AG10803 (cell line): Measurements from ENCODE around the gene SERF1B.
"Not testable (repeated sequence)": the region's sequence is repeated elsewhere in the genome, so short reads cannot be mapped to it uniquely, and the experiment has no call there.

Experiments used
- DNase-seq: peaks from one replicate; pipeline ENCODE4 v3.0.0; 2010; ENCODE audit warnings: low read depth
- H3K4me3 ChIP-seq: 2 replicates; pipeline ENCODE4 v1.5.1; 2011; ENCODE audit warnings: mild to moderate bottlenecking, low read length, control low read depth

Gene SERF1B

GRCh38 chr5:70025106-70025844, at the start of gene SERF1B:
Gene SERF1B, plus strand, starts transcription at chr5:70025251. Its CDS starts 201 bp downstream, at chr5:70025452.
- not testable (repeated sequence) for DNase-seq, H3K4me3 ChIP-seq

DNA sequence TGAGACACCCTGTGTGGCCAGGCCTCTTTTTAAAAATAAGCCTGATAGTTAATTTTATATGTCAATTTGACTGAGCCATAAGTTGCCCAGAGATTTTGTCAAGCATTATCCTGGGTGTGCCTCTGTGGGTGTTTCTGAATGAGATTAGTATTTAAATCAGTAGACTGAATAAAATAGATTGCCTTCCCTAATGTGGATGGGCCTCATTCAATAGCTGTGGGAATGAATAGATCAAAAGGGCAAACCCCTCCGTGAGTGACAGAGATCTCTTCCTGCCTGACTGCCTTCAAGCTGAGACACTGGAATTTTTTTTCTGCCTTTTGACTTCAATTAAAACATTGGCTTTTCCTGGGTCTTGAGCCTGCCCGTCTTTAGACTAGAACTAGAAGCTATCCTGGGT, 33.3 kb upstream of the SERF1B start:
- not testable (repeated sequence) for H3K4me3 ChIP-seq, DNase-seq

DNA sequence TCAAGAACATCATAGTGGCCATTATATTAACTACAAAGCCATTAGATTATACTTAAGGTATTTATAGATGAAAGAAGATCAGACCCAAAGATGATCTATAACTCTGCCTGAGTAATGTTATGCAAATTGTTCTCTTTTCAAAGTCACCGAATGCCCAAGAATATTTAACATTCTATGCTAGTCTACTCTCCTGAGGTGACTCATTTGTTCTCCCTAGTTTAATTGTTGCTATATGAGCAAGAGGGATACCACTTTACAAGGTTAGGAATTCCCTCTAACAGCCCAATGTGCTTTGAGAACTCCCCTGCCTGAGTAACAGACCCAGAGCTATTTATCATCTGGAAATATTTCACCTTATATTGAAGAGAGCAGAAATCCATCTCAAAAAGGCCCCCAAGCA, 29.5 kb upstream of the SERF1B start:
- DNase-seq, H3K4me3 ChIP-seq: not testable (repeated sequence)

DNA sequence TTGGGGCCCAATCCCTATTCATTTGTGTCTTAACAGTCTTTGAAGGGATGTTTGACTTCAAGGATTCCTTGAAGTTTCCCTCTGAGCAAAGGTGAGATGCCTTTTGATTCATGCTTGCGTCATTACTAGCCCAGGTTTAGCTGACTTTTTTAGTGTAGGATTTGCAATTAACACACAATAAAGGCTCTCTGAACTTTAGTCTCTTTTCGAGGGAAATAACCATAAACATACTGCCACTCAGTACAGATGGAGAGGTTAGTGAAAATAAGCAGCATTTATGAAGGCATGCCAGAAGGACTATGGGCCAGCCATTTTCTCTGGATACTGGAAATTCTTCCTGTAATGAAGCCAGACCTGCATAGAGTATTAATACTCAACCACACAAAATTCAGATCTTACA, 4.4 kb upstream of the SERF1B start:
- H3K4me3 ChIP-seq, DNase-seq: not testable (repeated sequence)

DNA sequence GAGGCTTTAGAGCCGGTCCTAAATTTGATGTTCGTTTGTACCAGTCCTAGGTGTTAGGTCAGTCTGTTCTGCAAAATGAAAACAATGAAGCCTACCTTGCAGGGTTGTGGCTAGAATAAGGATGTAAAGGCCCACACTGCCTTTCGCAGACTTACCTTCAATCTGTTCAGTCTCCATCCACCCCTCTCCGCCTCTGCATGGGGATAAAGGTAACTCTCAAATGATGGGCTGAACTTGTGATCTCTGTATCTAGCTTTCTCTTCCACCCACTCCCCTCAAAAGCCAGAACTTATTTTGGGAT, 744 bp downstream of the SERF1B start:
- H3K4me3 ChIP-seq, DNase-seq: not testable (repeated sequence)

DNA sequence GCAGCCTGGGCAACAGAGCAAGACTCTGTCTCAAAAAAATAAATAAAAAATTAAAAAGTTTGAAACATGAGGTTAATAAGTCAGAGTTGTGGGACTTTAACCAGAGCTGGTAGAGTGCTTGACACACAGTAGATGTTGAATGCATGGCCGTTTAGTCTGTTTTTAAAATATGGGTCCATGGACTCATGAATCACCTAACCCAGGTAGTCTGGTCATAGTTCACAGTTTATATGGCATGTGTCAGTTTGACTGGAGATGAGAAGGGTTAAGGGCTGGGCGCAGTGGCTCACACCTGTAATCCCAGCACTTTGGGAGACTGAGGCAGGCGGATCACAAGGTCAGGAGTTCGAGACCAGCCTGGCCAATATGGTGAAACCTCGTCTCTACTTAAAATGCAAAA, 6.2 kb downstream of the SERF1B start:
- not testable (repeated sequence) for DNase-seq, H3K4me3 ChIP-seq

GRCh38 chr5:70041411-70041810, 16.4 kb downstream of the SERF1B start:
- not testable (repeated sequence) for H3K4me3 ChIP-seq, DNase-seq

DNA sequence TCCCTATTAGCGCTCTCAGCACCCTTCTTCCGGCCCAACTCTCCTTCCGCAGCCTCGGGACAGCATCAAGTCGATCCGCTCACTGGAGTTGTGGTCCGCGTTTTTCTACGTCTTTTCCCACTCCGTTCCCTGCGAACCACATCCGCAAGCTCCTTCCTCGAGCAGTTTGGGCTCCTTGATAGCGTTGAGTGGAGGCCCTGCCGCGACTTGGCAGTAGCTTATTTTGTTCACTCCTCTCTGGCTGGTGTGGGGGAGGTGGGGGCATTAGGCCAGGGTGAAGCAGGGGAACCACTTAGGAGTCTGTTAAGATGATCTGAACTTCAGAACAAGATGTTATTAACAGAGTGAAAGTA, 24.7 kb downstream of the SERF1B start:
- H3K4me3 ChIP-seq, DNase-seq: not testable (repeated sequence)

- DNase-seq, H3K4me3 ChIP-seq: not testable (repeated sequence)
Observed at GRCh38 chr5:70056289-70056942, 31.4 kb downstream of the SERF1B start.

- DNase-seq, H3K4me3 ChIP-seq: not testable (repeated sequence)
Observed at GRCh38 chr5:70057140-70057539, 32.1 kb downstream of the SERF1B start.

- not testable (repeated sequence) for H3K4me3 ChIP-seq, DNase-seq
Observed at GRCh38 chr5:70077632-70078031, 52.6 kb downstream of the SERF1B start.

GRCh38 chr5:70088907-70089464, 63.9 kb downstream of the SERF1B start:
- not testable (repeated sequence) for H3K4me3 ChIP-seq, DNase-seq

GRCh38 chr5:70091776-70092175, 66.7 kb downstream of the SERF1B start:
- not testable (repeated sequence) for DNase-seq, H3K4me3 ChIP-seq
